IPS-11a (cell line): ENCODE data around the gene MMP24OS.
"Not testable (repeated sequence)": the region's sequence is repeated elsewhere in the genome, so short reads cannot be mapped to it uniquely, and the experiment has no call there.

Source experiments
- H3K4me3 ChIP-seq: one replicate; pipeline ENCODE4 v1.5.1; 2013; ENCODE audit warnings: low read depth, low read length, control low read depth

Gene MMP24OS

GRCh38 chr20:35276408-35276807 is 1.5 kb downstream of the MMP24OS start:
- H3K4me3 ChIP-seq: no peak overlapping the region

- no peak overlapping the region for H3K4me3 ChIP-seq
These were observed 2.1 kb downstream of the MMP24OS start for GRCh38 chr20:35275741-35276251.

GRCh38 chr20:35274172-35275092 is 3.5 kb downstream of the MMP24OS start:
- H3K4me3 ChIP-seq: no peak overlapping the region

GRCh38 chr20:35273449-35274171 is 4.3 kb downstream of the MMP24OS start:
- H3K4me3 ChIP-seq: no peak overlapping the region

GRCh38 chr20:35271904-35272303 is 6.0 kb downstream of the MMP24OS start:
- H3K4me3 ChIP-seq: no peak overlapping the region

GRCh38 chr20:35271073-35271882 is 6.6 kb downstream of the MMP24OS start:
- H3K4me3 ChIP-seq: no peak overlapping the region

- H3K4me3 ChIP-seq: no peak overlapping the region
These were observed 7.7 kb downstream of the MMP24OS start for GRCh38 chr20:35270021-35270902.

GRCh38 chr20:35269055-35269781 is 8.7 kb downstream of the MMP24OS start:
- H3K4me3 ChIP-seq: no peak overlapping the region

GRCh38 chr20:35267092-35267491 is 10.8 kb downstream of the MMP24OS start:
- H3K4me3 ChIP-seq: no peak overlapping the region

- no peak overlapping the region for H3K4me3 ChIP-seq
These were observed 13.2 kb downstream of the MMP24OS start for GRCh38 chr20:35264755-35265154.

GRCh38 chr20:35263532-35264341 is 14.2 kb downstream of the MMP24OS start:
- H3K4me3 ChIP-seq: no peak overlapping the region

- not testable (repeated sequence) for H3K4me3 ChIP-seq
These were observed 15.0 kb downstream of the MMP24OS start for GRCh38 chr20:35262731-35263531.

- H3K4me3 ChIP-seq: not testable (repeated sequence)
These were observed 15.6 kb downstream of the MMP24OS start for GRCh38 chr20:35262321-35262720.

- no peak overlapping the region for H3K4me3 ChIP-seq
These were observed 17.5 kb downstream of the MMP24OS start for GRCh38 chr20:35260426-35260825.

GRCh38 chr20:35257175-35257909 is 20.6 kb downstream of the MMP24OS start:
- H3K4me3 ChIP-seq: no peak overlapping the region

GRCh38 chr20:35254448-35254999 is 23.4 kb downstream of the MMP24OS start:
- no peak overlapping the region for H3K4me3 ChIP-seq

- no peak overlapping the region for H3K4me3 ChIP-seq
These were observed 24.9 kb downstream of the MMP24OS start for GRCh38 chr20:35253010-35253409.
